ENCODE measurements around the gene CEP57L1.

- TF ChIP-seq, protein P1, sequence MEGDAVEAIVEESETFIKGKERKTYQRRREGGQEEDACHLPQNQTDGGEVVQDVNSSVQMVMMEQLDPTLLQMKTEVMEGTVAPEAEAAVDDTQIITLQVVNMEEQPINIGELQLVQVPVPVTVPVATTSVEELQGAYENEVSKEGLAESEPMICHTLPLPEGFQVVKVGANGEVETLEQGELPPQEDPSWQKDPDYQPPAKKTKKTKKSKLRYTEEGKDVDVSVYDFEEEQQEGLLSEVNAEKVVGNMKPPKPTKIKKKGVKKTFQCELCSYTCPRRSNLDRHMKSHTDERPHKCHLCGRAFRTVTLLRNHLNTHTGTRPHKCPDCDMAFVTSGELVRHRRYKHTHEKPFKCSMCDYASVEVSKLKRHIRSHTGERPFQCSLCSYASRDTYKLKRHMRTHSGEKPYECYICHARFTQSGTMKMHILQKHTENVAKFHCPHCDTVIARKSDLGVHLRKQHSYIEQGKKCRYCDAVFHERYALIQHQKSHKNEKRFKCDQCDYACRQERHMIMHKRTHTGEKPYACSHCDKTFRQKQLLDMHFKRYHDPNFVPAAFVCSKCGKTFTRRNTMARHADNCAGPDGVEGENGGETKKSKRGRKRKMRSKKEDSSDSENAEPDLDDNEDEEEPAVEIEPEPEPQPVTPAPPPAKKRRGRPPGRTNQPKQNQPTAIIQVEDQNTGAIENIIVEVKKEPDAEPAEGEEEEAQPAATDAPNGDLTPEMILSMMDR (IDR thresholded peaks at IDR 0.05) = no peak
- TF ChIP-seq POLR2A (IDR thresholded peaks at IDR 0.05) = no peak
These were observed 43.8 kb downstream of the CEP57L1 start for GRCh38 chr6:109139109-109139508.

All from body of pancreas (tissue), 4 donors.